Pancreas (tissue), 10 donors: ENCODE measurements around the gene TOX2. TPM values are rescaled to one million over a fixed set of nuclear protein-coding genes. Genes with fewer than 3 reads are reported as not detected.
A peak's percentile ranks its signal among the peaks of the same experiment; 100 is the strongest.

Experiments used
- ATAC-seq, 4 donors: fragments of 200-7000 bp; cut with Tn5 transposase; one replicate each; pipeline versions ENCODE4 v1.8.0 to v1.9.1; 2020; ENCODE audit warnings: mild to moderate bottlenecking in 4 of 4, moderate library complexity in 4 of 4
- DNase-seq, 6 donors: peaks; one replicate each; pipeline ENCODE4 v3.0.0-alpha.2; 2020
- FAIRE-seq: peaks from 2 replicates; lab custom pipeline; 2012; peaks lifted over from hg19 to GRCh38; lab: Jason Lieb, UNC
- H3K27ac ChIP-seq, 4 donors: fragments of 200-600 bp; sonication (generic); 1 replicate in 3 of 4; 2 replicates in 1 of 4; pipeline versions ENCODE4 v1.5.0 to v1.8.0; 2020
- H3K27me3 ChIP-seq, 4 donors: fragments of 200-600 bp; one replicate each; pipeline ENCODE4 v1.8.0; 2021
- H3K36me3 ChIP-seq, 3 donors: fragments of 200-600 bp; sonication (generic) in 1 of 3; one replicate each; pipeline versions ENCODE4 v1.5.0 to v1.8.0; 2020 to 2021
- H3K4me1 ChIP-seq, 3 donors: fragments of 200-600 bp; one replicate each; pipeline ENCODE4 v1.8.0; 2021
- H3K4me3 ChIP-seq, 4 donors: fragments of 200-600 bp; sonication (generic) in 2 of 4; one replicate each; pipeline versions ENCODE4 v1.5.0 to v1.8.0; 2020 to 2021
- H3K9me3 ChIP-seq, 4 donors: fragments of 200-600 bp; one replicate each; pipeline ENCODE4 v1.8.0; 2021
- WGBS, 2 donors: extraction: QIAGEN DNeasy Blood & Tissue Kit; methylation state at CpG; one replicate each; pipeline ENCODE4 v1.1.7; 2013; 5-methylcytosine and 5-hydroxymethylcytosine counted together
- intact Hi-C, 3 donors: fragments of 100-400 bp; cut with DNase I; formaldehyde crosslinking; loops; one replicate each; pipeline versions ENCODE4 v1.11.1 to v1.14.2; 2022
- polyA plus RNA-seq, 2 donors: library from polyadenylated mRNA; stranded (reverse); fragments of 200-250 nt; gene quantifications; one replicate each; pipeline ENCODE4 v1.2.3, GENCODE V29; 2013
- total RNA-seq, 6 donors: library from RNA; stranded (reverse); fragmentation: NEBNext Ultra II Directional in 4 of 6; extraction: Animal tissue kit (Norgen Biotek cat#: 25700) in 4 of 6; gene quantifications; one replicate each; pipeline versions ENCODE4 v1.2.1 to v1.2.4, GENCODE V29; 2021 to 2023
- TF ChIP-seq, protein P1 (sequence below), 4 donors: fragments of 200-600 bp; sonication (generic) in 3 of 4; IDR thresholded peaks; one replicate each; pipeline versions ENCODE4 v1.5.0 to v1.8.0; 2021; ENCODE audit warnings: antibody characterized with exemption in 4 of 4
- donor health status: healthy with polysubstance abuse.
- donor health status: DM: no; HTN: no; CAD: no; lungs with moderate emphysema.
- donor health status: DM: no; HTN: no; CAD: no.
- donor health status: control.
- donor health status: control.
- donor health status: Bipolar disorder and iron deficiency.
- donor health status: DM: yes; HTN: yes; CAD: no.
- donor health status: DM: no; HTN: no; CAD: no.
- donor health status: DM: no; HTN: no; CAD: no.
- donor health status: DM: yes; HTN: yes; CAD: no.

Gene TOX2
- total and polyA plus RNA-seq, 8 donors, result 0.24 to 2.3 (median 0.90) TPM

- intact Hi-C loops, result loop anchor here in 2 of 3 donors (10.0 kb wide), 2 partner anchors 321 to 541 kb away; no protein-coding TSS in a partner anchor
- WGBS, 2 donors, result 80 to 95% methylated on average over 5 of the region's 5 CpGs
- FAIRE-seq (no peak), ATAC-seq (no peak), DNase-seq (no peak)
- Histone ChIP-seq H3K4me1 (no peaks in the 10 kb centered on the region), H3K27me3 (no peaks in the 10 kb centered on the region), H3K27ac (no peak overlapping the region), H3K9me3 (no peaks in the 10 kb centered on the region), H3K4me3 (no peak overlapping the region), H3K36me3 (no peaks in the 10 kb centered on the region)
- TF ChIP-seq, protein P1, sequence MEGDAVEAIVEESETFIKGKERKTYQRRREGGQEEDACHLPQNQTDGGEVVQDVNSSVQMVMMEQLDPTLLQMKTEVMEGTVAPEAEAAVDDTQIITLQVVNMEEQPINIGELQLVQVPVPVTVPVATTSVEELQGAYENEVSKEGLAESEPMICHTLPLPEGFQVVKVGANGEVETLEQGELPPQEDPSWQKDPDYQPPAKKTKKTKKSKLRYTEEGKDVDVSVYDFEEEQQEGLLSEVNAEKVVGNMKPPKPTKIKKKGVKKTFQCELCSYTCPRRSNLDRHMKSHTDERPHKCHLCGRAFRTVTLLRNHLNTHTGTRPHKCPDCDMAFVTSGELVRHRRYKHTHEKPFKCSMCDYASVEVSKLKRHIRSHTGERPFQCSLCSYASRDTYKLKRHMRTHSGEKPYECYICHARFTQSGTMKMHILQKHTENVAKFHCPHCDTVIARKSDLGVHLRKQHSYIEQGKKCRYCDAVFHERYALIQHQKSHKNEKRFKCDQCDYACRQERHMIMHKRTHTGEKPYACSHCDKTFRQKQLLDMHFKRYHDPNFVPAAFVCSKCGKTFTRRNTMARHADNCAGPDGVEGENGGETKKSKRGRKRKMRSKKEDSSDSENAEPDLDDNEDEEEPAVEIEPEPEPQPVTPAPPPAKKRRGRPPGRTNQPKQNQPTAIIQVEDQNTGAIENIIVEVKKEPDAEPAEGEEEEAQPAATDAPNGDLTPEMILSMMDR (IDR thresholded peaks at IDR 0.05), result no peak
Observed at GRCh38 chr20:44075950-44076232, 161.2 kb downstream of the TOX2 start.

DNA sequence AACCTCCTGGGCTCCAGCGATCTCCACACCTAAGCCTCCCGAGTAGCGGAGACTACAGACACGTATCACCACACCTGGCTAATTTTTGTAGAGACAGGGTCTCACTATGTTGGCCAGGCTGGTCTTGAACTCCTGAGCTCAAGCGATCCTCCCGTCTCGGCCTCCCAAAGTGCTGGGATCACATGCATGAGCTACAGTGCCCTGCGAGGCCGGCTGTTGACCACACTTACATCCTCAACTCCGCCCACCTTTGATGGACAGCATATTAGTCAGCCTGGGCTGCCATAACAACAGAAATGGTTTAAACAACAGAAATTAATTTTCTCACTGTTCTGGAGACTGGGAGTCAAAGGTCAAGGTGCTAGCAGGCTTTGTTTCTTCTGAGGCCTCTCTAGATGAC lies 164.6 kb downstream of the TOX2 start:
- H3K36me3 ChIP-seq, result no peaks in the 10 kb centered on the region
- no peak for ATAC-seq
- H3K4me3 ChIP-seq, result no peak overlapping the region
- no peak overlapping the region for H3K27ac ChIP-seq
- 74 to 80% methylated on average over 10 of the region's 10 CpGs for WGBS, 2 donors
- intact Hi-C loops, result loop anchor here in 2 of 3 donors (10.0 kb wide), 2 partner anchors 324 to 544 kb away; no protein-coding TSS in a partner anchor
- DNase-seq, result no peak
- no peak for FAIRE-seq
- no peaks in the 10 kb centered on the region for H3K27me3 ChIP-seq
- TF ChIP-seq, protein P1 (IDR thresholded peaks at IDR 0.05), result no peak
- no peaks in the 10 kb centered on the region for H3K4me1 ChIP-seq
- no peaks in the 10 kb centered on the region for H3K9me3 ChIP-seq

- Histone ChIP-seq H3K36me3 (no peaks in the 10 kb centered on the region), H3K27me3 (no peaks in the 10 kb centered on the region), H3K9me3 (no peaks in the 10 kb centered on the region), H3K4me3 (no peak overlapping the region), H3K27ac (no peak overlapping the region), H3K4me1 (no peaks in the 10 kb centered on the region)
- peak in 1 of 4 donors; percentile 24 for ATAC-seq
- 49 to 55% methylated on average over 10 of the region's 10 CpGs for WGBS, 2 donors
- no peak for FAIRE-seq
- intact Hi-C loops, result loop anchor here in 2 of 3 donors (5.0 to 10.0 kb wide), 4 partner anchors 328 to 635 kb away; no protein-coding TSS in a partner anchor
- DNase-seq, result no peak
- TF ChIP-seq, protein P1 (IDR thresholded peaks at IDR 0.05), result no peak
Observed at GRCh38 chr20:44080064-44080463, 165.4 kb downstream of the TOX2 start.

DNA sequence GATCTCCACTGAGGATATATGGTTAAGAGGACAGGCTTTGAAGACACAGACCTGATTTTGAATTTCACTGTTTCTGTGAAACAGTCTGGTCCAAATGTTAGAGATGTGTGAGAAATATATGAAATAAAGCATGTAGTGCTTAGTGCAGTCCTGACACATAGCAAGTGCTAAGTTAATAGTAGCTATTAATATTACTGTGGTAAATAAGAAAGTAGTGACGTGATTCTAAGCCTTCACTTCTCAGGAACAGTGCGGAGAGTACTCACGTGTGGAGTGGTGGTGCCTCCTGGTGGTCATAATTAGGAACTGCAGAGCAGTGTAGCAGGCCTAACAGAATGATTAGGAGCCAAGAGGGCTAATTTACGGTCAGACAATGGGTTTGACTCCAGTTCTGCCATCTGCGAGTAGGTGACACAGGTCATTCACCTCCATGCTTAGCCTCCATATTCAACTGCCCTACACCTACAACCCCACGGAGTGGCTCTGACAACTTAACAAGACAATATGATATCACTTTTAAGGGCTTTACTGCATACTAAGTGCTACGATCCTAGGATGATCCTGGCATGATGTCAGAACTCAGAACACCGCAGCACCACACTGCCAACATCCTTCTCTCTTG lies 166.1 kb downstream of the TOX2 start:
- 11 to 15% methylated on average over 8 of the region's 8 CpGs for WGBS, 2 donors
- H3K36me3 ChIP-seq, result no peaks in the 10 kb centered on the region
- no peak overlapping the region for H3K27ac ChIP-seq
- no peaks in the 10 kb centered on the region for H3K9me3 ChIP-seq
- FAIRE-seq, result no peak
- TF ChIP-seq, protein P1 (IDR thresholded peaks at IDR 0.05), result peak; percentile 95 to 98 (median 98)
- H3K4me3 ChIP-seq, result no peak overlapping the region
- H3K27me3 ChIP-seq, result no peaks in the 10 kb centered on the region
- no peaks in the 10 kb centered on the region for H3K4me1 ChIP-seq
- intact Hi-C loops, result loop anchor here in 2 of 3 donors (5.0 to 10.0 kb wide), 4 partner anchors 328 to 636 kb away; no protein-coding TSS in a partner anchor
- peak; percentile 89 to 99 (median 96) for ATAC-seq
- peak in 5 of 6 donors; percentile 44 to 78 (median 69) for DNase-seq

DNA sequence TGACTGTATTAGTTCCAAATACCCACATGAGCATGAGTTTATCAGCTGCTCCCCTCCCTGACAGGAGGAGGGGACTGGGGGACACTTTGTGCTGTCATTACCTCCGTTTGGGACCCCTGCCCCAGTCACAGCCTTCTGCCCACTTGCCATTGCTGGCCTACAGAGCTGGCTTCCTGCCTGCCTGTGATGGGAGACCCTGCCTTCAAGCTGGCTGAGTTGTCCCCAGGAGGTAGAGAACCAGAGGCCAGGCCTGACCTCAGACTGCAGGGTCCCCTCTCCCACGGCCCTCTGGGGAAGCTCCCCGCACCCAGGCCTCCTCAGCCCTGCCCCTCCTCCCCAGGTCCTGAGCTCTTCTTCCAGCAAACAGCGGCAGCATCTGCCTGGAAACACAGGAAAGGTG lies 166.8 kb downstream of the TOX2 start:
- Histone ChIP-seq H3K36me3 (no peaks in the 10 kb centered on the region), H3K4me3 (no peak overlapping the region), H3K4me1 (no peaks in the 10 kb centered on the region), H3K9me3 (no peaks in the 10 kb centered on the region), H3K27ac (no peak overlapping the region), H3K27me3 (no peaks in the 10 kb centered on the region)
- 39% methylated on average over 4 of the region's 4 CpGs for WGBS, 2 donors
- TF ChIP-seq, protein P1 (IDR thresholded peaks at IDR 0.05), result no peak
- intact Hi-C loops, result loop anchor here in 2 of 3 donors (5.0 to 10.0 kb wide), 4 partner anchors 329 to 637 kb away; no protein-coding TSS in a partner anchor
- no peak for ATAC-seq
- FAIRE-seq, result no peak
- no peak for DNase-seq
